Activated CD8-positive, alpha-beta memory T cell treated with anti-CD3 and anti-CD28 coated beads for 48 hours (primary cell): ENCODE results near the gene GPRASP2.
"Not testable (repeated sequence)": the region's sequence is repeated elsewhere in the genome, so short reads cannot be mapped to it uniquely, and the experiment has no call there.

Experiments used
- DNase-seq, 3 experiments: peaks; one replicate each; pipeline ENCODE4 v3.0.0-alpha.2; 2020; ENCODE audit warnings: low read depth in 2 of 3, low spot score in 2 of 3

Gene GPRASP2

DNA sequence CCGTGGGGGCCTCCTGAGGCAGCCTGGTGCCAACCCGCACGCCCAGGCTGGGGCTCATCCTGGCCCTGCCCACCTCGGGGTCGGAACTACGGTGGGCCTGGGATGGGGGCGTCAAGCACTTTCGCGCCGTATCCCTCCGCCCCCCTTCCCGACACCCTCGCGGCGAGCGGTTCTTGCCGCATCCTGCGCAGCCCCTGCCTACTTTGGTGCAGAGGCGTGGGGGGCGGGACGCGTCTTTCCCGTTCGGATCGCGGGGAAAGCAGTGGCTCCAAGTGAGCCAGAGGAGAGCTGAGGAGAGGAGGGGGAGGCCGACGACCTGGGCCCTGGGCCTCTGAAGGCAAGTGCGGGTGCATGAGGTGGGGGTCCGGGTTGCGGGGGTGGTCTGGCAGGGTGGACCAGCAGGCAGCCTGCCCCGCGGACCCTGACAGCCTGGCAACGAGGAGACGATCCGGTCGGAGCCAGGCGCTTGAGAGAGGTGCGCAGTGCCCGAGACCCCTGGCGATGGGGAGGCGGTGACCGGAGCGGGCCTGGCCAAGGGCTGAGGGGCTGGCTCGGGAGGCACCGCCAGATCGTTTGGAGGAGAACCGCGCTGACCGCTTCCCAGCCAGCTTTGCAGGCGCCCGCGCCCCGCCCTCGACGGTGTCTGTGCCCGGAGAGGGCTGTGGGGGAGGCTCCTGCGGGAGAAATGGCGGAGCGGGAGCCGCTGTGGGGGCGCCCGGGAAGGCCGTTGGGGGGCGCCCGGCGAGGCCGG, at the start of gene GPRASP2:
GPRASP2 (plus strand) TSS at position 233 of the 751 bp plus-strand sequence. CDS start 2,422 bp downstream, outside the sequence.
- DNase-seq: no peak

DNA sequence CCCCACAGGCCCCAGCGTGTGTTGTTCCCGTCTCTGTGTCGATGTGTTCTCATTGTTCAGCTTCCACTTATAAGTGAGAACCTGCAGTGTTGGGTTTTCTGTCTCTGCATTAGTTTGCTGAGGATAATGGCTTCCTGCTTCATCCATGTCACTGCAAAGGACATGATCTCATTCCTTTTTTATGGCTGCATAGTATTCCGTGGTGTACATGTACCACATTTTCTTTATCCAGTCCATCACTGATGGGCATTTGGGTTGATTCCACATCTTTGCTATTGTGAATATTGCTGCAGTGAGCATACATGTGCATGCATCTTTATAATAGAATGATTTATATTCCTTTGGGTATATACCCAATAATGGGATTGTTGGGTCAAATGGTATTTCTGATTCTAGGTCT, 48.4 kb upstream of the GPRASP2 start:
- not testable (repeated sequence) for DNase-seq

DNA sequence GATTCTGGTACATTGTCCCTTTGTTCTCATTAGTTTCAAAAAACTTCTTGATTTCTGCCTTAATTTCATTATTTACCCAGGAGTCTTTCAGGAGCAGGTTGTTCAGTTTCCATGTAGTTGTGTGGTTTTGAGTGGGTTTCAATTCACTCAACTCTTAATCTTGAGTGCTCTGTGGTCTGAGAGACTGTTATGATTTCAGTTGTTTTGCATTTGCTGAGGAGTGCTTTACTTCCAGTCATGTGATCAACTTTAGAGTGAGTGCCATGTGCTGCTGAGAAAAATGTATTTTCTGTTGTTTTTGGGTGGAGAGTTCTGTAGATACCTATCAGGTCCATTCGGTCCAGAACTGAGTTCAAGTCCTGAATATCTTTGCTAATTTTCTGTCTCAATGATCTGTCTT, 45.2 kb upstream of the GPRASP2 start:
- DNase-seq: not testable (repeated sequence)

DNA sequence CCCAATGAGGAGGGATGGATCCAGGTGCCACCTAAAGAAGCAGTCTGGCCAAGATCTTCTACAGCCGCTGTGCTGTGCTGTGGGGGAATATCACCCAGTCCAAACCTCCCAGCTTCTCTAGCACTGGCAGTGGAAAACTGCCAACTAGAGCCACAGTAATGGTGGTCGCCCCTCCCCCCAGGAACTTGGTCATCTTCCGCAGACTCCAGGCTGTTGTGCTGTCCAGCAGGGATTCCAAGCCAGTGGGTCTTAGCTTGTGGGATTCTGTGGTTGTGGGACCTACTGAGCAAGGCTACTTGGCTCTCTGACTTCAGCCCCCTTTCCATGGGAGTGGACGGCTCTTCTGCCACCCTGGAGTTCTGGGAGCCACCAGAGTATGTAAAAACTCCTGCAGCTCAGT, 42.7 kb upstream of the GPRASP2 start:
- DNase-seq: no peak

DNA sequence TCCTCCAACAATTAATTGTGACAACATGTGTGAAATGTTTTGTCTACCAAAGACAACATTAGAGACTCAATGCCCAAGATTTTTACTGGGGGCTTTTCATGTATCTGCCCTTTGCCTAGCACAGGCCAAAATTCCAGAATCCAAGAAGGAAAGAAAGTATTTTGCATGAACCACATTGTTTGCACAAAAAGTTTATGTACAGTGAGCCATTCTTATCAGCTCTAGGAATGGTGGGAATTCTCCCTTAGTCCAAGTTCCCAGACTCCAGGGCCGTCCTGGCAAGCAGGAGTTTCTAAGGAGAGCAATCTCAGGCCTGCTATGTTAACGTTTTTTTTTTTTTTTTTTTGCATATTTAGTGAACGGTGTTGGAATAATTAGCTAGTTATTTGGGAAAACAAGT, 39.4 kb upstream of the GPRASP2 start:
- no peak for DNase-seq

DNA sequence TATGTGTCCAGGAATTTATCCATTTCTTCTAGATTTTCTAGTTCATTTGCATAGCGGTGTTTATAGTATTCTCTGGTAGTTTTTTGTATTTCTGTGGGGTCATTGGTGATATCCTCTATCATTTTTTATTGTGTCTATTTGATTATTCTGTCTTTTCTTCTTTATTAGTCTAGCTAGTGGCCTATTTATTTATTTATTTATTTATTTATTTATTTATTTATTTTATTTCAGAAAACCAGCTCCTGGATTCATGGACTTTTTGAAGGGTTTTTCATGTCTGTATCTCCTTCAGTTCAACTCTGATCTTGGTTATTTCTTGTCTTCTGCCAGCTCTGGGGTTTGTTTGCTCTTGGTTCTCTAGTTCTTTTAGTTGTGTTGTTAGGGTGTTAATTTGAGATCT, 34.8 kb upstream of the GPRASP2 start:
- DNase-seq: not testable (repeated sequence)

DNA sequence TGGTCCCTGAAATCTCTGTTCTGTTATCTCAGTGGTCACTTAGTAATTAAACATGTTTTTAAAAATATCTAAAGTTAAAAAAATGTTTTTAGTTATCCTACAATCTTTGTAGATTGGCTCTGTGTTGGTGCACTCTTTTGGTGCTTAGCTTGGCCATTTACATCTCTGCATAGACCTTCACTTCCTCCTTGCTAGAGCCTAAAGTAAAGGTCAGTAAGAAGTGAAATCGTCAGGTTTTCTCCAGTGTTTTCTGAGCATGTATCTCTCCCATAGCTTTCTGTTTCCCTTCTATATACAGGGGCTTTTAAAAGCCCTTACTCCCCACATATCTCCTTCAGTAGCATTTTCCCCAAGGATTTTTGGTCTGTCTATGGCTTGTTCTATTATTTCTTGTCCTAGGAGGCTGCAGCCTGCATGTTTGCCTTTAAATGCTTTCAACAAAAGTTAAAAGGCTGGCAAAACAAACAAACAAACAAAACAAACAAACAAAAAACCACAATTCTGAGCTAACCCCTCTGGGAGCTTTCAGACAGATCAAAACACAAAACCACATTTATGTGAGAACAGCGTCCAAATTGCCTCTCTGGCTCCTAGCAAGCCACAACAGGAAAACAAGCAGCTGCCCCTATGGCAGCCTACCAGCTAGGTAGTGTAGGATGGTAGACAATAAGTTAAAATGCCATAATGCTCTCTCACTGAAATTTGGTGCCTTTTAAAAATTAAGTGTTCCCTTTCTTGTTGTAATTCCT, 27.3 kb upstream of the GPRASP2 start:
- DNase-seq: no peak

- DNase-seq: no peak
These were observed 17.5 kb upstream of the GPRASP2 start for GRCh38 chrX:102694749-102695148.

DNA sequence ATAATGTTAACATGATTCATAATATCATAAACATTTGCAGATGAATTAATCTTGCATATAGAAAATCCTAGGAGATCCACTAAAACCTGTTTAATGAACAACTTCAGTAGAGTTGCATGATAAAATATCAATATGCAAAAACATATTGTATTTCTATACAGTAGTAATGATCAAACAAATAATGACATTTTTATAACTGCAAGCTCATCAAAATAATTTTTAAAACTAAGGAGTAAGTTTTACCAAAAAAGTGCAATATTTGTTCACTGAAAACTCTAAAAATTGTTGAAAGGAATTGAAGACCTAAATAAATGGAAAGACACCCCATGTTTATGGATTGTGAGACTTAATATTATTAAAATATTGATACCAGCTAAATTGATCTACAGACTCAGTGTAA, 15.9 kb upstream of the GPRASP2 start:
- no peak for DNase-seq

GRCh38 chrX:102697494-102697893, 14.8 kb upstream of the GPRASP2 start:
- no peak for DNase-seq

DNA sequence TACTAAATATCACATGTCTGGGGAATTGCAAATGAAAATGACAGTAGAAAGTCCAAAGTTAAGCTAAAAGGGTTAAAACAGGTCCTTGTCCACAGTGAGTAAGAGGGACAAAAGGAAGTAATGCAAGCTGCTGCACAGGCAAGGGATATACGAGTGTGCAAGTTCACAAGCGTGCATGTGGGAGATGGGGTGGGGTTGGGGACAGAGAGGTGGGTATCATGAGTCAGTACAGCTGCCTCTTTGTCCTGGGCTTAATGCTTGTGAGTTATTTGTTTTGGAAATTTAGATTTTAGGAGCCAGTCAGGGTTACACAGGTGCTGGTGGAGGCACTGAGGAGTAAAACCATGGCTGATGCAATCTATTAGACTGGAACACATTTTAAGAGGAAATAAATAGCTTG, 3.3 kb upstream of the GPRASP2 start:
- no peak for DNase-seq

- DNase-seq: no peak
These were observed 404 bp upstream of the GPRASP2 start for GRCh38 chrX:102711872-102712215.

- no peak for DNase-seq
These were observed 855 bp downstream of the GPRASP2 start for GRCh38 chrX:102712981-102713625.

DNA sequence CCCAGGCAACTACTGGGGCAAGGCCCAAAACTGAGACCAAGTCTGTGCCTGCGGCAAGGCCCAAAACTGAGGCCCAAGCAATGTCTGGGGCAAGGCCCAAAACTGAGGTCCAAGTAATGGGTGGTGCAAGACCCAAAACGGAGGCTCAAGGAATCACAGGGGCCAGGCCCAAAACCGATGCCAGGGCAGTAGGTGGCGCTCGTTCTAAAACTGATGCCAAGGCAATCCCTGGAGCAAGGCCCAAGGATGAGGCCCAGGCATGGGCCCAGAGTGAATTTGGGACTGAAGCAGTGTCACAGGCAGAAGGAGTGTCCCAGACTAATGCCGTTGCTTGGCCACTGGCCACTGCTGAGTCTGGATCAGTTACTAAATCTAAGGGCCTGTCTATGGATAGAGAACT, 2.7 kb downstream of the GPRASP2 start:
- no peak for DNase-seq

DNA sequence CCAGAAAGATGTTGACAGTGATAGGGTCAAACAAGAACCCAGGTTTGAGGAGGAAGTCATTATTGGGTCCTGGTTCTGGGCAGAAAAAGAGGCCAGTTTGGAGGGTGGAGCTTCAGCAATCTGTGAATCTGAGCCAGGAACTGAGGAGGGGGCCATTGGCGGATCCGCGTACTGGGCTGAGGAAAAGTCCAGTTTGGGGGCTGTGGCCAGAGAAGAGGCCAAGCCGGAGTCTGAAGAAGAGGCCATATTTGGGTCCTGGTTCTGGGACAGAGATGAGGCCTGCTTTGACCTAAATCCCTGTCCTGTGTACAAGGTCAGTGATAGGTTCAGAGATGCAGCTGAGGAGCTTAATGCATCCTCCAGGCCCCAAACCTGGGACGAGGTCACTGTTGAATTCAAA, 3.7 kb downstream of the GPRASP2 start:
- no peak for DNase-seq

DNA sequence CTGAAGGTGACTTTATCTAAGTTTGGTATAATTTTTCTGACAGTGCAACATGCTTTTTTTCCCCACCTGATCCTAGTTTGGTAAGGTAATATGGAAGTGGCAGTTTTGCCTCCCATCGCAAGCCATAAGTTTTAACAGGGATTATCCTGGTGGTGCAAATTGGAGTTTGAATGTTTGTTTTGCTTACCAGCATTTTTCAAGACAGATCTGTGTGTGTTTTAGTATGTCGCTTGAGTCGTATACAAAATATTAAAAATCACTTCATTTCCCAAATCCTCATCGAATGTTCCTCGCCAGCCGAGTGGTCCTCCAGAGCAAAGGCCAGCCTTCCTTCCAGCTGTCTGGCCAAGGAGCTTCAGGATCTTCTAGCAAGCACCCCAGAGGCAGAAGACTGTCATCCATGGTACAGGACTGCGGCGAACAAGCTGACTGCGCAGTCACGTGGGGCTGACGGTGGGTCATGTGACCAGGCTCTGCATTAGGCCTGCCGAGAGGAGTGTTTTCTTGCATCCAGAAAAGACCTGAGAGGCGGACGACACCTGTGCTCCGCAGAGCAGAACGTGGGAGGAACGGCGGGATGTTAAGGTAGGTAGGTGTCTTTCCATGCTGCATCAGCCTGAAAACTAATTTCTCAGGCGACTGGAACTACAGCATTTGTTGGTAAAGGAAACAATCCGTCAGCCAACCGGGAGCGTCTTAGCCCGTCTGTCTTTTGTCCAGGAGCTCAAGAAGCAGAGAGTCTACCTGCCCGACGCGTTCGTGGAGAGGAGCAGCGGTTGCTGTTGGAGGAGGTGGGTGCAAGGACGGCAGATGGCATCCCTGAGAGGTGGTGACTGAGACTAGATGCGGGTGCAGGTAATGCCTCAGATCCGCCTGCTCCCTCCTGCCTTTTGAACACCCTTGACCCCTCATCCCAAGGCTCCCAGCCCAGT, 8.3 kb downstream of the GPRASP2 start, which contains the start of gene GPRASP3:
GPRASP3 (plus strand) TSS at position 507 of the 932 bp plus-strand sequence. CDS start 28,253 bp downstream, outside the sequence.
- DNase-seq: peak in 2 of 3 experiments; percentile 37 to 42

DNA sequence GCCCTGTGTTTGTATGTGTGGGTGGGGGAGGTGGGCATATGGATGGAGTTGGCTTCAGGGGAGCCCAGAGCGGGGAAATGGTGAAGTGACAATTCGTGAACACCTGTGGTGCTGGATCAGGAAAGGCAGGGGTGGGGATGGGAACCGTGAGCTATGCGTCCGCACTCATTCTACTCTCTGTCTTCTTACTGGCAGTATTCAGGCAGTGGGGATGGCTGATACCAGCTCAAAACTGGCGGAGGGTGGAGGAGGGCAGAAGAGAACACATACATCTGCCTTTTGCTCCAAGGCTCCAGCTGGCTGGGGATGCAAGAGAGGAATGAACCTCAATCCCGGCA, 8.9 kb downstream of the GPRASP2 start:
- DNase-seq: not testable (repeated sequence)

GRCh38 chrX:102723456-102723855, 11.2 kb downstream of the GPRASP2 start:
- DNase-seq: no peak

DNA sequence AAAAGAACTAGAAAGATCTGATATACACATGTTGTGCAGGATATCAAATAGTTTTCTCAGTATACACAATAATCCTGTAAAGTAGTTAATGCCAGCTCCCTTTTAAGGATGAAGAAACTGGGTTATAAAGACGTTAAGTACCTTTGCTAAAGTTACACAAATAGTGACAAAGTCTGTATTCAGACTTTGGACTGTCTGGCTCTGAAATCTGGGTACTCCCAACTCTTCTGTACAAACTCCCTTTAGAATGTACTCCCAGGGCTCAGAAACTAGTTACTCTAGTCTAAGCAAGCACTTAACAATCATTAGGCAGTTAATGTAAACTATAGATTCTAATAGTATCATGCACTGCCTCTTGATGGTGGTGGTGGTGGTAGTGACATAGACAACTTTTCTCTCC, 15.5 kb downstream of the GPRASP2 start:
- DNase-seq: no peak

GRCh38 chrX:102728646-102729045, 16.4 kb downstream of the GPRASP2 start:
- no peak for DNase-seq

DNA sequence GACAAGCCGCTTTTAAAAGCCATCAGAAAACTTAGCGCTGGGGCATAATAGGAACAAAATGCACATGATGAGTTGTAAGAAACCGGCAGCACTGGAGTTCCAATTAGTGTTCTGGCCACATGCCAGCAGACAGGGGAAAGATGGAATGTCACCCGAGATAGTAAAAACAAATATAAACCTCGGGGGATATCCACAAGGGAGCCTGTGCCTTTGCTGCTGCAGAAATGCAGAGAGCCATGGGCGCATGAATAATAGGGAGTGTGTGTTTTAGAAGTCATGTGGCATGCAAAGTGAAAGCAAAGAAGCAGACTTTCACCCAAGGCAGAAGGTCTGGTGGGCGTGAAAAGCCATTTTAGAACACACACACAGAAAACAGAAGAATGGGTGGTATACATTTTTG, 27.4 kb downstream of the GPRASP2 start:
- no peak for DNase-seq
